Endothelial cell of umbilical vein (primary cell): ENCODE results near the gene MYO5B. TPM values are rescaled to one million over a fixed set of nuclear protein-coding genes. Genes with fewer than 3 reads are reported as not detected.

ENCODE experiments used
- BruUV-seq: library from RNA; stranded (reverse); fragments of 400-500 nt; replicated peaks from 2 replicates; lab custom pipeline; 2021; lab: Mats Ljungman, UMichigan
- CTCF ChIA-PET: fragments of 300-600, 350-600 bp; sonication (Branson Sonifier 250); formaldehyde crosslinking; loops from one replicate; lab custom pipeline; 2021; ENCODE audit warnings: antibody characterized with exemption, inconsistent platforms; lab: Charles Lee
- POLR2A ChIA-PET: fragments of 300-600, 350-600 bp; sonication (Branson Sonifier 250); formaldehyde crosslinking; loops from one replicate; lab custom pipeline; 2021; ENCODE audit warnings: antibody characterized with exemption, inconsistent platforms; lab: Charles Lee
- DNase-seq: peaks from one replicate; pipeline ENCODE4 v3.0.0-alpha.2; 2011; ENCODE audit warnings: low read depth, low spot score
- FAIRE-seq: peaks from 2 replicates; lab custom pipeline; 2011; peaks lifted over from hg19 to GRCh38; lab: Jason Lieb, UNC
- H2AFZ ChIP-seq: 2 replicates; pipeline ENCODE4 v1.6.0; 2012; ENCODE audit warnings: low read depth, low read length, control low read depth, inconsistent platforms
- H3K27ac ChIP-seq: 2 replicates; pipeline ENCODE4 v1.5.1; 2011; ENCODE audit warnings: low read depth, mild to moderate bottlenecking, control low read depth, low read length, moderate library complexity; ENCODE audit not compliant: insufficient read depth
- H3K27me3 ChIP-seq, 2 experiments: 2 replicates each; pipeline versions ENCODE4 v1.6.0 to v1.6.1; 2011; ENCODE audit warnings: low read length in 2 of 2, mixed read lengths in 1 of 2; ENCODE audit not compliant: control insufficient read depth in 2 of 2, insufficient read depth in 2 of 2
- H3K36me3 ChIP-seq, 2 experiments: 2 replicates in 1 of 2; 3 replicates in 1 of 2; pipeline ENCODE4 v1.5.1; 2011; ENCODE audit warnings: low read length in 2 of 2, mild to moderate bottlenecking in 1 of 2, moderate library complexity in 1 of 2; ENCODE audit not compliant: control insufficient read depth in 2 of 2, insufficient read depth in 2 of 2; ENCODE audit errors: extremely low read depth in 1 of 2
- H3K4me1 ChIP-seq: 3 replicates; pipeline ENCODE4 v1.5.1; 2011; ENCODE audit warnings: mild to moderate bottlenecking, low read length; ENCODE audit not compliant: control insufficient read depth, insufficient read depth; ENCODE audit errors: extremely low read depth
- H3K4me2 ChIP-seq: 2 replicates; pipeline ENCODE4 v1.6.1; 2011; ENCODE audit warnings: low read length, control low read depth, mixed read lengths; ENCODE audit not compliant: insufficient read depth
- H3K4me3 ChIP-seq, 3 experiments: fragments of 200-600 bp in 1 of 3; sonication (generic), shearing (Covaris generic) in 1 of 3; replicated peaks in 1 of 3; 2 replicates each; pipeline ENCODE4 v1.5.1; 2011 to 2016; ENCODE audit warnings: control low read depth in 3 of 3, low read length in 3 of 3, mild to moderate bottlenecking in 2 of 3, inconsistent platforms in 1 of 3, low read depth in 1 of 3, moderate library complexity in 1 of 3; ENCODE audit not compliant: insufficient read depth in 1 of 3
- H3K79me2 ChIP-seq: 2 replicates; pipeline ENCODE4 v1.6.0; 2012; ENCODE audit warnings: low read length, inconsistent platforms; ENCODE audit not compliant: control insufficient read depth, insufficient read depth
- H3K9ac ChIP-seq: replicated peaks from 2 replicates; pipeline ENCODE3; 2011; ENCODE audit warnings: low read length, control low read depth; ENCODE audit not compliant: insufficient read depth; ENCODE audit errors: extremely low read depth
- H3K9me1 ChIP-seq: replicated peaks from 3 replicates; pipeline ENCODE4 v1.6.0; 2011; ENCODE audit warnings: mild to moderate bottlenecking, low read length; ENCODE audit not compliant: control insufficient read depth, insufficient read depth; ENCODE audit errors: extremely low read depth
- H3K9me3 ChIP-seq: replicated peaks from 2 replicates; pipeline ENCODE4 v1.5.1; 2012; ENCODE audit warnings: low read length, inconsistent platforms; ENCODE audit not compliant: control insufficient read depth, insufficient read depth
- H4K20me1 ChIP-seq: replicated peaks from 2 replicates; pipeline ENCODE3; 2011; ENCODE audit warnings: mild to moderate bottlenecking, low read length; ENCODE audit not compliant: control insufficient read depth, insufficient read depth; ENCODE audit errors: extremely low read depth
- CTCF ChIP-seq, 2 donors: IDR thresholded peaks; 1 replicate in 1 of 2; 2 replicates in 1 of 2; pipeline ENCODE4 v1.5.1; 2011; ENCODE audit warnings: low read length in 2 of 2, mild to moderate bottlenecking in 2 of 2, moderate library complexity in 2 of 2, control low read depth in 1 of 2, inconsistent platforms in 1 of 2, low read depth in 1 of 2; ENCODE audit not compliant: insufficient read depth in 1 of 2; ENCODE audit errors: extremely low read depth in 1 of 2
- EZH2 ChIP-seq: IDR thresholded peaks from 2 replicates; pipeline ENCODE4 v1.6.1; 2012; ENCODE audit warnings: borderline replicate concordance, low read depth, mild to moderate bottlenecking, moderate library complexity, low read length, inconsistent platforms; ENCODE audit not compliant: severe bottlenecking
- FOS ChIP-seq: IDR thresholded peaks from 2 replicates; pipeline ENCODE4 v1.6.1; 2011; ENCODE audit warnings: mild to moderate bottlenecking, low read length, moderate library complexity, borderline replicate concordance; ENCODE audit not compliant: insufficient read depth
- GATA2 ChIP-seq: IDR thresholded peaks from 2 replicates; pipeline ENCODE4 v1.7.0; 2011; ENCODE audit warnings: low read depth, mild to moderate bottlenecking, moderate library complexity, mixed read lengths, low read length; ENCODE audit not compliant: insufficient read length, insufficient read depth
- JUN ChIP-seq: IDR thresholded peaks from 2 replicates; pipeline ENCODE4 v1.6.1; 2011; ENCODE audit warnings: borderline replicate concordance, low read depth; ENCODE audit not compliant: insufficient read length, insufficient read depth
- MAX ChIP-seq: IDR thresholded peaks from 2 replicates; pipeline ENCODE4 v1.6.1; 2011; ENCODE audit not compliant: insufficient read depth, insufficient read length
- MYC ChIP-seq: IDR thresholded peaks from one replicate; pipeline ENCODE4 v1.6.1; 2011; ENCODE audit warnings: mild to moderate bottlenecking, low read depth, low read length
- POLR2A ChIP-seq: IDR thresholded peaks from 2 replicates; pipeline ENCODE4 v1.6.1; 2012; ENCODE audit warnings: low read depth, mild to moderate bottlenecking, control low read depth, low read length
- POLR2AphosphoS5 ChIP-seq: IDR thresholded peaks from 2 replicates; pipeline ENCODE4 v1.6.1; 2012; ENCODE audit warnings: low read depth, mild to moderate bottlenecking, control low read depth, low read length, moderate library complexity; ENCODE audit not compliant: insufficient read depth
- dilution Hi-C: fragments of 300-500 bp; cut with MboI; formaldehyde crosslinking; loops from one replicate; pipeline ENCODE4 v1.15.0; 2019; ENCODE audit warnings: low sequenced_read_pairs; ENCODE audit not compliant: extremely low pct_ligation_motif_present
- intact Hi-C: fragments of 100-400 bp; cut with micrococcal nuclease; formaldehyde crosslinking; loops from one replicate; pipeline ENCODE4 v1.10.0; 2022
- polyA plus RNA-seq, 4 experiments: library from polyadenylated mRNA; depleted of rRNA in 3 of 4; stranded (reverse) in 3 of 4; unstranded in 1 of 4; fragments of >200 nt; gene quantifications; 2 replicates each; pipeline versions ENCODE4 v1.2.1 to v1.2.3, GENCODE V29; 2011 to 2012; ENCODE audit warnings: missing spikeins in 1 of 4
- total RNA-seq: library from RNA; stranded (reverse); gene quantifications from 2 replicates; pipeline ENCODE4 v1.2.3, GENCODE V29; 2021

Gene MYO5B
- total and polyA plus RNA-seq, 2 donors (not counting 3 experiments of a cell fraction or from before 2014, with no cell fraction given), result 0.54 to 1.1 TPM

- Histone ChIP-seq H3K9me1 (no peaks in the 10 kb centered on the region), H3K4me3 (no peak overlapping the region), H4K20me1 (no peaks in the 10 kb centered on the region), H3K9me3 (no peaks in the 10 kb centered on the region), H3K27me3 (peaks cover 0 to 2% of the 10 kb centered on the region in 2 experiments), H3K9ac (no peak overlapping the region), H2AFZ (no peak overlapping the region), H3K27ac (no peak overlapping the region), H3K79me2 (no peaks in the 10 kb centered on the region), H3K36me3 (no peaks in the 10 kb centered on the region), H3K4me2 (no peak overlapping the region), H3K4me1 (no peaks in the 10 kb centered on the region)
- ChIA-PET CTCF (no interaction called here), POLR2A (no interaction called here)
- no peak for DNase-seq
- TF ChIP-seq MYC (no peak), JUN (no peak), POLR2A (no peak), GATA2 (no peak), MAX (no peak), POLR2AphosphoS5 (no peak)
- FAIRE-seq, result no peak
- intact Hi-C loops, result no loop called here
- dilution Hi-C loops, result no loop called here
- no TSS peak for BruUV-seq
Measured at GRCh38 chr18:50167966-50168365, 27.0 kb downstream of the MYO5B start.

GRCh38 chr18:50166901-50167300 lies 28.0 kb downstream of the MYO5B start:
- H3K4me1 ChIP-seq, result no peaks in the 10 kb centered on the region
- DNase-seq (no peak), FAIRE-seq (no peak)
- no peak overlapping the region for H3K27ac ChIP-seq
- TF ChIP-seq POLR2AphosphoS5 (no peak), CTCF (IDR thresholded peaks at IDR 0.05; ENCODE audit: extremely low read depth in 1 of 2, insufficient read depth in 1 of 2, low read depth in 1 of 2, low read length in 2 of 2) (no peak), MAX (no peak), POLR2A (no peak), JUN (no peak), GATA2 (no peak), FOS (no peak), EZH2 (no peak), MYC (no peak)
- H3K4me2 ChIP-seq, result no peak overlapping the region
- no TSS peak for BruUV-seq
- no peaks in the 10 kb centered on the region for H3K9me1 ChIP-seq
- intact Hi-C loops (no loop called here), dilution Hi-C loops (no loop called here)
- no peaks in the 10 kb centered on the region for H4K20me1 ChIP-seq
- no peaks in the 10 kb centered on the region for H3K36me3 ChIP-seq
- H3K27me3 ChIP-seq, result peaks cover 0 to 2% of the 10 kb centered on the region in 2 experiments
- H3K4me3 ChIP-seq, result no peak overlapping the region
- no peak overlapping the region for H2AFZ ChIP-seq
- CTCF ChIA-PET, result no interaction called here
- H3K9me3 ChIP-seq, result no peaks in the 10 kb centered on the region
- no peaks in the 10 kb centered on the region for H3K79me2 ChIP-seq
- POLR2A ChIA-PET, result no interaction called here
- H3K9ac ChIP-seq, result no peak overlapping the region
